ENCODE data around the gene ISL2.

DNA sequence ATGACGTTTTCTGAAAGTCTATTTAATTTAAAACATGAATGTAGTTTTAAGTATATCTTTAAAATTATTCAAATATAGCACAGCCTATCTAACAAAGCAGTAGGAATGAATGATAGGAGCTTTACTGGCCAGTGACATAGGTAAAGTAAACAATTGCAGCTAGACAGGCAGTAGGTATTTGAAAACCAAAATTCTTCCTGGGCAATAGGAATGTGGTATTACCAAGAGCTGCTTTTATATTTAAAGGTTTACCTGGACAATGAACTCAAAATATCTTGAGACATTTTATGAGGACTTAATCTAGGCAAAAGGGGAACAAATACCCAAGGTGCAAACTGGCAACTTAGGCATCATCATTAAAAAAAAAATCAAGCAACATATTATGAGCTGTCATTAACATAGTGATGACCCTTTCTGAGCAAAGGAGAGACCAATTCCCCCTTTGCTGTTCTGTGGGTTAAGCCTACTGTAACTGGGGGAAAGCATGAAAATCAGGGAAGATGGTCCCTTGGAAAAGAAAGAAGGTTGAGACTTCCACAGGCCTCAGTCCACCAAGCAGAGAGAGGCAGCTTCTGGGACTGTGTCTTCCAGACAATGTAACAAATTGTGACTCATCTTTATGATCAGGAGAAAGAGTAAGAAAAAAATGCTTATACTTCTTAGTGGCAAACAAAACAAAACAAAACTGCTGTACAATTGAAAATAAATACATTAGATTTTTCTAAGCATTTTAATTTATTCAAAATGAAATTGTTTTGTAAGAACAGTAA lies 12.9 kb downstream of the ISL2 start:
- TF ChIP-seq CTCF (conservative IDR thresholded peaks at IDR 0.05; ENCODE audit: low read length), result no peak
- no peak for TF ChIP-seq EZH2phosphoT487 (IDR thresholded peaks at IDR 0.05; ENCODE audit: borderline replicate concordance)
